ENCODE measurements around the gene SMIM36. TPM values are rescaled to one million over a fixed set of nuclear protein-coding genes. Genes with fewer than 3 reads are reported as not detected.

Gene SMIM36
- total and polyA plus RNA-seq, 12 donors, result not detected

- Histone ChIP-seq H3K27me3 (no peaks in the 10 kb centered on the region), H3K9me3 (replicated peaks in 1 of 3) (no peaks in the 10 kb centered on the region), H3K4me1 (replicated peaks in 1 of 2) (peaks cover 0 to 18% of the 10 kb centered on the region in 2 donors), H3K4me3 (no peak overlapping the region), H3K36me3 (replicated peaks in 1 of 2) (no peaks in the 10 kb centered on the region), H3K27ac (no peak overlapping the region)
- no peak for DNase-seq
- WGBS, 4 donors, result 71 to 82% (median 78%) methylated on average over 4 of the region's 4 CpGs
- TF ChIP-seq POLR2A (IDR thresholded peaks at IDR 0.05) (no peak), CTCF (IDR thresholded peaks at IDR 0.05) (no peak)
- intact Hi-C loops (cut with DNase I), result no loop called here
Observed at GRCh38 chr17:55416470-55417052, 94.7 kb downstream of the SMIM36 start.

- Histone ChIP-seq H3K36me3 (replicated peaks in 1 of 2) (peaks cover 0 to 2% of the 10 kb centered on the region in 2 donors), H3K27me3 (no peaks in the 10 kb centered on the region), H3K4me3 (no peak overlapping the region), H3K4me1 (replicated peaks in 1 of 2) (peaks cover 0 to 24% of the 10 kb centered on the region in 2 donors), H3K9me3 (replicated peaks in 1 of 3) (no peaks in the 10 kb centered on the region), H3K27ac (no peak overlapping the region)
- TF ChIP-seq CTCF (IDR thresholded peaks at IDR 0.05), result no peak
- no peak for TF ChIP-seq POLR2A (IDR thresholded peaks at IDR 0.05)
- intact Hi-C loops (cut with DNase I), result no loop called here
- DNase-seq, result no peak
Observed at GRCh38 chr17:55416000-55416399, 95.3 kb downstream of the SMIM36 start.

- no peak for TF ChIP-seq POLR2A (IDR thresholded peaks at IDR 0.05)
- TF ChIP-seq CTCF (IDR thresholded peaks at IDR 0.05), result no peak
- Histone ChIP-seq H3K4me1 (replicated peaks in 1 of 2) (peaks cover 0 to 19% of the 10 kb centered on the region in 2 donors), H3K27ac (no peak overlapping the region), H3K27me3 (no peaks in the 10 kb centered on the region), H3K36me3 (replicated peaks in 1 of 2) (peaks cover 0 to 12% of the 10 kb centered on the region in 2 donors), H3K4me3 (no peak overlapping the region), H3K9me3 (replicated peaks in 1 of 3) (no peaks in the 10 kb centered on the region)
- intact Hi-C loops (cut with DNase I), result no loop called here
- WGBS, 4 donors, result 85 to 95% (median 90%) methylated on average over 4 of the region's 4 CpGs
- DNase-seq, result no peak
Observed at GRCh38 chr17:55414983-55415382, 96.3 kb downstream of the SMIM36 start.

- Histone ChIP-seq H3K36me3 (replicated peaks in 1 of 2) (peaks cover 0 to 22% of the 10 kb centered on the region in 2 donors), H3K4me1 (replicated peaks in 1 of 2) (peaks cover 0 to 12% of the 10 kb centered on the region in 2 donors), H3K27me3 (no peaks in the 10 kb centered on the region), H3K9me3 (replicated peaks in 1 of 3) (no peaks in the 10 kb centered on the region), H3K27ac (no peak overlapping the region), H3K4me3 (no peak overlapping the region)
- no peak for DNase-seq
- 94 to 99% (median 95%) methylated on average over 8 of the region's 8 CpGs for WGBS, 4 donors
- TF ChIP-seq CTCF (IDR thresholded peaks at IDR 0.05) (no peak), POLR2A (IDR thresholded peaks at IDR 0.05) (no peak)
- intact Hi-C loops (cut with DNase I), result no loop called here
Observed at GRCh38 chr17:55413825-55414489, 97.3 kb downstream of the SMIM36 start.
